ENCODE data around the gene SMYD5. TPM values are rescaled to one million over a fixed set of nuclear protein-coding genes. Genes with fewer than 3 reads are reported as not detected.
A peak's percentile ranks its signal among the peaks of the same experiment; 100 is the strongest.
"Not testable (repeated sequence)": the region's sequence is repeated elsewhere in the genome, so short reads cannot be mapped to it uniquely, and the experiment has no call there.

SMYD5 gene
- total RNA-seq (ENCODE audit: unreplicated experiment), result 17.0 TPM
- long read RNA-seq, transcript SMYD5-202 (13 exons, 2,593 nt), result major isoform, 5 of 5 reads
- long read RNA-seq, partial matches to known transcripts, result 0 of 5 reads
- long read RNA-seq, other reads (novel, unspliced or antisense), result 0 of 5 reads

DNA sequence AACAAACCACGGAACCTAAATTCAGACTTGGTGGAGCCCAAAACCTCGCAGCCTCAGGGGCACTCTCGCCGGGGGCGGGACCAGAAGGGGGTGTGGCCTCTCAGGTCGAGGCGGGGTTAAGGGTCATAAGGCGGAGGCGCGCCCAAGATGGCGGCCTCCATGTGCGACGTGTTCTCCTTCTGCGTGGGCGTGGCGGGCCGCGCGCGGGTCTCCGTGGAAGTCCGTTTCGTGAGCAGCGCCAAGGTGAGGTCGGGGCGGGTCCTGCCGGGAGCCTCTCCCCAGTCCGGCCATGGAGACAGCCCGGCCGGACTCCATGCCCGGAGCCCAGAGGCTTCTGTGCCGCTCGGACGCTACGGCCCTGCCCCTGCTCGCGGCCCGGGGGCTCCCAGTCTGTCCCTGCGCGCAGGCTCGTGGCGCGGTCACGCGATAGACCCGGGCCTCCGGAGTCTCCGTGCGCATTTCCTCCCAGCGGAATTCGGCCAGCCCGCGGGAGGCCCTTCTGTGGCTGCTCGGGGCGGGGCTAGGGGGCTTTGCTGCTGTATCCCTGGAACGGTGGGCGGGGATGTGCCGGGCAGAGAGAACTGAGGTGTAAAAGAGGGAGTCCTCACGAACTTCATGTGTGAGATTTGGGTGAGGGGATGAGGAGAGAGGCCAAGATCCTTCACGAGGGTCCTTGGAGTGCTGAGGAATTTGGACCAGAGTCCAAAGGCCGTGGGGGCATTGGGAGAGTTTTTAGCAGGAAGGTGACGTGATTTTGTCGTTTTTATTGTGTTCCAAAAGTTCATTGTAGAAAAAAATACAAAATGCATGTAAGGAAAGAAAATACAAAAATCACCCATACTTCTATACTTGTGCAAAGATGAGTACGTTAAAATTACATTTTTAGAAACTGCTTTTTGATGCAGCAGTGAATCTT lies at the start of gene SMYD5:
Gene SMYD5, plus strand, starts transcription at position 126 of the 916 bp plus-strand sequence. Its CDS starts 22 bp downstream, at position 148.
- peak; percentile 92 for DNase-seq
- H3K36me3 Mint-ChIP-seq (ENCODE audit: unreplicated experiment), result no peaks in the 10 kb centered on the region
- peaks cover 4% of the 10 kb centered on the region for H3K27me3 Mint-ChIP-seq (ENCODE audit: unreplicated experiment)
- peaks cover 1% of the 10 kb centered on the region for H3K9me3 Mint-ChIP-seq (ENCODE audit: unreplicated experiment)
- TF ChIP-seq, protein P1, sequence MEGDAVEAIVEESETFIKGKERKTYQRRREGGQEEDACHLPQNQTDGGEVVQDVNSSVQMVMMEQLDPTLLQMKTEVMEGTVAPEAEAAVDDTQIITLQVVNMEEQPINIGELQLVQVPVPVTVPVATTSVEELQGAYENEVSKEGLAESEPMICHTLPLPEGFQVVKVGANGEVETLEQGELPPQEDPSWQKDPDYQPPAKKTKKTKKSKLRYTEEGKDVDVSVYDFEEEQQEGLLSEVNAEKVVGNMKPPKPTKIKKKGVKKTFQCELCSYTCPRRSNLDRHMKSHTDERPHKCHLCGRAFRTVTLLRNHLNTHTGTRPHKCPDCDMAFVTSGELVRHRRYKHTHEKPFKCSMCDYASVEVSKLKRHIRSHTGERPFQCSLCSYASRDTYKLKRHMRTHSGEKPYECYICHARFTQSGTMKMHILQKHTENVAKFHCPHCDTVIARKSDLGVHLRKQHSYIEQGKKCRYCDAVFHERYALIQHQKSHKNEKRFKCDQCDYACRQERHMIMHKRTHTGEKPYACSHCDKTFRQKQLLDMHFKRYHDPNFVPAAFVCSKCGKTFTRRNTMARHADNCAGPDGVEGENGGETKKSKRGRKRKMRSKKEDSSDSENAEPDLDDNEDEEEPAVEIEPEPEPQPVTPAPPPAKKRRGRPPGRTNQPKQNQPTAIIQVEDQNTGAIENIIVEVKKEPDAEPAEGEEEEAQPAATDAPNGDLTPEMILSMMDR (IDR thresholded peaks at IDR 0.05; ENCODE audit: partially characterized antibody, unreplicated experiment), result no peak
- peaks cover 10% of the 10 kb centered on the region for H3K4me1 Mint-ChIP-seq (ENCODE audit: low read depth, unreplicated experiment)
- H3K27ac Mint-ChIP-seq (ENCODE audit: unreplicated experiment), result peak within 1 kb of the TSS; percentile 75
- H3K4me3 Mint-ChIP-seq (ENCODE audit: unreplicated experiment), result peak within 1 kb of the TSS; percentile 99

GRCh38 chr2:73165978-73166377 lies 48.1 kb upstream of the SMYD5 start:
- H3K4me1 Mint-ChIP-seq (ENCODE audit: low read depth, unreplicated experiment), result not testable (repeated sequence)

GRCh38 chr2:73166813-73167212 lies 47.2 kb upstream of the SMYD5 start:
- not testable (repeated sequence) for H3K27ac Mint-ChIP-seq (ENCODE audit: unreplicated experiment); DNase-seq; H3K9me3 Mint-ChIP-seq (ENCODE audit: unreplicated experiment); H3K4me1 Mint-ChIP-seq (ENCODE audit: low read depth, unreplicated experiment); H3K4me3 Mint-ChIP-seq (ENCODE audit: unreplicated experiment); H3K36me3 Mint-ChIP-seq (ENCODE audit: unreplicated experiment); H3K27me3 Mint-ChIP-seq (ENCODE audit: unreplicated experiment)

More at GRCh38 chr2:73165978-73166377, 48.1 kb upstream of the SMYD5 start:
- H3K36me3 Mint-ChIP-seq (ENCODE audit: unreplicated experiment); H3K27ac Mint-ChIP-seq (ENCODE audit: unreplicated experiment); DNase-seq; H3K9me3 Mint-ChIP-seq (ENCODE audit: unreplicated experiment); H3K27me3 Mint-ChIP-seq (ENCODE audit: unreplicated experiment); H3K4me3 Mint-ChIP-seq (ENCODE audit: unreplicated experiment): not testable (repeated sequence)

DNA sequence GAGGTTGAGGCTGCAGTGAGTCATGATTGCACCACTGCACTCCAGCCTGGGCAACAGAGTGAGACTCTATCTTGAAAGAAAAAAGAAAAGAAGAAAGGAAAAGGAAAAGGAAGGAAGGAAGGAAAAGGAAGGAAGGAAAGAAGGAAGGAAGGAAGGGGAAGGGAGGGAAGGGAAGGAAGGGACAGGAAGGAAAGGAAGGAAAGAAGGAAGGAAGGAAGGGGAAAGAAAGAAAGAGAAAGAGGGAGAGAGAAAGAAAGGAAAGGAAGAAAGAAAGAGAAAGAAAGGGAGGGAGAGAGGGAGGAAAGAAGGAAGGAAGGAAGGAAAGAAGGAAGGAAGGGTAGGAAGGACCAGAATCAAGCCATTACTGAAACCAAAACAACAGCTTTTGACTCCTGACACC lies 45.7 kb upstream of the SMYD5 start:
- H3K27me3 Mint-ChIP-seq (ENCODE audit: unreplicated experiment); H3K27ac Mint-ChIP-seq (ENCODE audit: unreplicated experiment); H3K4me3 Mint-ChIP-seq (ENCODE audit: unreplicated experiment); H3K36me3 Mint-ChIP-seq (ENCODE audit: unreplicated experiment); DNase-seq; H3K4me1 Mint-ChIP-seq (ENCODE audit: low read depth, unreplicated experiment); H3K9me3 Mint-ChIP-seq (ENCODE audit: unreplicated experiment): not testable (repeated sequence)

DNA sequence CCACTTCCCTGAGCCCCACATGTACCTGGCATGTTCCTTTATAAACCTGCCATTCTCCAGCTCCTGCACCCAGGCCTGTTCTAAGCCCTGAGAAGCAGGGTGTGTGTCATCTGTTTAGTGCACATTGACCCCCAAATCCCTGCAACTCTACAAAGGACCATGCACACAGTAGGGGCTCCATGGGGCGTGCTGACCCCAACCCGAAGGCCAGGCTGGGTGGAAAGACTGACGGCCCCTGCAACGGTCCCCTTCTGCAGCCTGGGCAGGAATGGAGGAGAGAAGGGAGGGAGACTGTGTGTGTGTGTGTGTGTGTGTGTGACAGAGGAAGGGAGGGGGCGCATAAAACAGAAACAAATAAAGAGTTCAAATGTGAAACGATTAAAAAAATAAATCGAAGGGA lies 43.7 kb upstream of the SMYD5 start:
- H3K27me3 Mint-ChIP-seq (ENCODE audit: unreplicated experiment), result peaks cover 15% of the 10 kb centered on the region
- H3K9me3 Mint-ChIP-seq (ENCODE audit: unreplicated experiment); H3K27ac Mint-ChIP-seq (ENCODE audit: unreplicated experiment); DNase-seq; H3K4me3 Mint-ChIP-seq (ENCODE audit: unreplicated experiment); H3K36me3 Mint-ChIP-seq (ENCODE audit: unreplicated experiment); H3K4me1 Mint-ChIP-seq (ENCODE audit: low read depth, unreplicated experiment): not testable (repeated sequence)

- no peak for DNase-seq
- Mint-ChIP-seq H3K4me1 (ENCODE audit: low read depth, unreplicated experiment) (peaks cover 2% of the 10 kb centered on the region), H3K36me3 (ENCODE audit: unreplicated experiment) (no peaks in the 10 kb centered on the region), H3K4me3 (ENCODE audit: unreplicated experiment) (no peak overlapping the region), H3K27ac (ENCODE audit: unreplicated experiment) (no peak overlapping the region), H3K9me3 (ENCODE audit: unreplicated experiment) (no peaks in the 10 kb centered on the region), H3K27me3 (ENCODE audit: unreplicated experiment) (peaks cover 29% of the 10 kb centered on the region)
- TF ChIP-seq, protein P1 (IDR thresholded peaks at IDR 0.05; ENCODE audit: partially characterized antibody, unreplicated experiment), result no peak
Observed at GRCh38 chr2:73172963-73173362, 41.1 kb upstream of the SMYD5 start.

DNA sequence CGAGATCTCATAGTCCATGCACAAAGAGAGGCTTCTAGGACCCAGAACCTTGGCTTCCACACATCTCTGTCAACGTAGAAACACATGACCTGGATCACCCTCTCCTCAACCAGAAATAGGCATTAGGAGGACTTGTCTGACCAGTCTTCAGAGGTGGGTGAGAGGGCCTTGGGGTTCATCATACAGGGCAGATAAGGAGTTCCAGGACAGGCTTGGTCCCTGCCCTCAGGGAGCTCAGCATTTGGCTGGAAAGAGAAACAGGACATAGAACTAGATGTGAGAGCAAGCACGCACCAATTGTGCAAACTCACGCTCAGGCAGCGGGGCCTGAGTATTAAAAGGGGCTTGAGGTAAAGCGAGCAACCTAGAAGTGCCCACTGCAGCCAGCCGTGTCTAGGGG lies 40.3 kb upstream of the SMYD5 start:
- Mint-ChIP-seq H3K27ac (ENCODE audit: unreplicated experiment) (no peak overlapping the region), H3K36me3 (ENCODE audit: unreplicated experiment) (no peaks in the 10 kb centered on the region), H3K27me3 (ENCODE audit: unreplicated experiment) (peaks cover 29% of the 10 kb centered on the region), H3K9me3 (ENCODE audit: unreplicated experiment) (no peaks in the 10 kb centered on the region), H3K4me3 (ENCODE audit: unreplicated experiment) (no peak overlapping the region), H3K4me1 (ENCODE audit: low read depth, unreplicated experiment) (peaks cover 2% of the 10 kb centered on the region)
- TF ChIP-seq, protein P1 (IDR thresholded peaks at IDR 0.05; ENCODE audit: partially characterized antibody, unreplicated experiment), result no peak
- DNase-seq, result no peak
